ENCODE data around the gene VWA1.
"Not testable (repeated sequence)": the region's sequence is repeated elsewhere in the genome, so short reads cannot be mapped to it uniquely, and the experiment has no call there.

- TF ChIP-seq EP300, CTCF, POLR2A (IDR thresholded peaks at IDR 0.05): not testable (repeated sequence)
Observed at GRCh38 chr1:1428967-1429366, 6.5 kb upstream of the VWA1 start.

Measured in tibial nerve (tissue), 4 donors.